DOHH2 (cell line): ENCODE data around the gene HIGD2A.

ENCODE experiments used
- EZH2phosphoT487 ChIP-seq: fragments of 200-600 bp; sonication (generic); IDR thresholded peaks from 2 replicates; pipeline ENCODE4 v1.6.1; 2017; ENCODE audit warnings: borderline replicate concordance, mild to moderate bottlenecking, antibody characterized with exemption, low read length, moderate library complexity, mixed read lengths
- TF ChIP-seq, protein P1 (sequence below): fragments of 200-600 bp; sonication (generic); IDR thresholded peaks from one replicate; pipeline ENCODE4 v1.5.1; 2014; ENCODE audit warnings: antibody characterized with exemption, mild to moderate bottlenecking, low read depth, low read length; ENCODE audit not compliant: poor library complexity, severe bottlenecking

GRCh38 chr5:176420972-176421544 lies 32.5 kb downstream of the HIGD2A start:
- TF ChIP-seq, protein P1, sequence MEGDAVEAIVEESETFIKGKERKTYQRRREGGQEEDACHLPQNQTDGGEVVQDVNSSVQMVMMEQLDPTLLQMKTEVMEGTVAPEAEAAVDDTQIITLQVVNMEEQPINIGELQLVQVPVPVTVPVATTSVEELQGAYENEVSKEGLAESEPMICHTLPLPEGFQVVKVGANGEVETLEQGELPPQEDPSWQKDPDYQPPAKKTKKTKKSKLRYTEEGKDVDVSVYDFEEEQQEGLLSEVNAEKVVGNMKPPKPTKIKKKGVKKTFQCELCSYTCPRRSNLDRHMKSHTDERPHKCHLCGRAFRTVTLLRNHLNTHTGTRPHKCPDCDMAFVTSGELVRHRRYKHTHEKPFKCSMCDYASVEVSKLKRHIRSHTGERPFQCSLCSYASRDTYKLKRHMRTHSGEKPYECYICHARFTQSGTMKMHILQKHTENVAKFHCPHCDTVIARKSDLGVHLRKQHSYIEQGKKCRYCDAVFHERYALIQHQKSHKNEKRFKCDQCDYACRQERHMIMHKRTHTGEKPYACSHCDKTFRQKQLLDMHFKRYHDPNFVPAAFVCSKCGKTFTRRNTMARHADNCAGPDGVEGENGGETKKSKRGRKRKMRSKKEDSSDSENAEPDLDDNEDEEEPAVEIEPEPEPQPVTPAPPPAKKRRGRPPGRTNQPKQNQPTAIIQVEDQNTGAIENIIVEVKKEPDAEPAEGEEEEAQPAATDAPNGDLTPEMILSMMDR: no peak
- TF ChIP-seq EZH2phosphoT487: no peak
